GM21825 (cell line): ENCODE results near the gene PLA2G4D.
"Not testable (repeated sequence)": the region's sequence is repeated elsewhere in the genome, so short reads cannot be mapped to it uniquely, and the experiment has no call there.

Source experiments
- ATAC-seq: cut with Tn5 transposase; IDR thresholded peaks from one replicate; pipeline ENCODE4 v1.9.1; 2021; ENCODE audit warnings: mild to moderate bottlenecking, moderate library complexity; ENCODE audit not compliant: unreplicated experiment

PLA2G4D gene

GRCh38 chr15:42091753-42092397 lies 2.5 kb downstream of the PLA2G4D start:
- not testable (repeated sequence) for ATAC-seq

GRCh38 chr15:42090781-42091180 lies 3.6 kb downstream of the PLA2G4D start:
- no peak for ATAC-seq

- ATAC-seq, result no peak
Observed at GRCh38 chr15:42090370-42090769, 4.0 kb downstream of the PLA2G4D start.

- no peak for ATAC-seq
Observed at GRCh38 chr15:42089942-42090341, 4.4 kb downstream of the PLA2G4D start.

GRCh38 chr15:42088801-42089640 lies 5.3 kb downstream of the PLA2G4D start:
- no peak for ATAC-seq

- ATAC-seq, result no peak
Observed at GRCh38 chr15:42087926-42088800, 6.2 kb downstream of the PLA2G4D start.

- ATAC-seq, result no peak
Observed at GRCh38 chr15:42087460-42087859, 6.9 kb downstream of the PLA2G4D start.

- ATAC-seq, result no peak
Observed at GRCh38 chr15:42085721-42086120, 8.6 kb downstream of the PLA2G4D start.

GRCh38 chr15:42085236-42085605 lies 9.1 kb downstream of the PLA2G4D start:
- ATAC-seq, result no peak

- no peak for ATAC-seq
Observed at GRCh38 chr15:42084465-42085235, 9.7 kb downstream of the PLA2G4D start.

GRCh38 chr15:42083916-42084315 lies 10.4 kb downstream of the PLA2G4D start:
- no peak for ATAC-seq

- no peak for ATAC-seq
Observed at GRCh38 chr15:42083605-42083908, 10.8 kb downstream of the PLA2G4D start.

- ATAC-seq, result no peak
Observed at GRCh38 chr15:42082823-42083604, 11.3 kb downstream of the PLA2G4D start.

GRCh38 chr15:42082141-42082540 lies 12.2 kb downstream of the PLA2G4D start:
- ATAC-seq, result no peak

- ATAC-seq, result no peak
Observed at GRCh38 chr15:42080919-42081830, 13.2 kb downstream of the PLA2G4D start.

GRCh38 chr15:42080186-42080918 lies 14.0 kb downstream of the PLA2G4D start:
- no peak for ATAC-seq

- ATAC-seq, result no peak
Observed at GRCh38 chr15:42079401-42079908, 14.9 kb downstream of the PLA2G4D start.

GRCh38 chr15:42078903-42079302 lies 15.5 kb downstream of the PLA2G4D start:
- no peak for ATAC-seq
